IMR-90 (cell line): ENCODE data around the gene CSAG2. TPM values are rescaled to one million over a fixed set of nuclear protein-coding genes. Genes with fewer than 3 reads are reported as not detected.
"Not testable (repeated sequence)": the region's sequence is repeated elsewhere in the genome, so short reads cannot be mapped to it uniquely, and the experiment has no call there.

Source experiments
- ATAC-seq: fragments of 200-7000 bp; cut with Tn5 transposase; 2 replicates; pipeline ENCODE4 v1.9.1; 2020; ENCODE audit warnings: low read depth, mild to moderate bottlenecking, moderate library complexity
- BruUV-seq: library from RNA; stranded (reverse); fragments of 400-500 nt; replicated peaks from 2 replicates; lab custom pipeline; 2021; lab: Mats Ljungman, UMichigan
- CTCF ChIA-PET: fragments of 300-600 bp; formaldehyde crosslinking; extraction: SDS; loops from one replicate; lab custom pipeline; 2021; ENCODE audit warnings: antibody characterized with exemption; lab: Yijun Ruan, JAX
- POLR2A ChIA-PET: fragments of 300-600 bp; sonication (Branson Sonifier 250); formaldehyde crosslinking; loops from one replicate; lab custom pipeline; 2022; ENCODE audit warnings: antibody characterized with exemption; ENCODE audit not compliant: unreplicated experiment; lab: Charles Lee
- DNase-seq: peaks from one replicate; pipeline ENCODE4 v3.0.0; 2013
- H2AFZ ChIP-seq: replicated peaks from 2 replicates; pipeline ENCODE3; 2013; ENCODE audit warnings: low read length, mild to moderate bottlenecking; ENCODE audit not compliant: poor library complexity
- H2AK5ac ChIP-seq: 2 replicates; pipeline ENCODE4 v1.6.1; 2013; ENCODE audit warnings: low read depth, low read length, inconsistent platforms
- H2AK9ac ChIP-seq: replicated peaks from 2 replicates; pipeline ENCODE3; 2013; ENCODE audit warnings: mild to moderate bottlenecking, low read depth, low read length, moderate library complexity; ENCODE audit not compliant: poor library complexity
- H2BK120ac ChIP-seq: 2 replicates; pipeline ENCODE4 v1.6.1; 2013; ENCODE audit warnings: low read depth, low read length, inconsistent platforms
- H2BK15ac ChIP-seq: 3 replicates; pipeline ENCODE4 v1.6.1; 2013; ENCODE audit warnings: low read depth, low read length, inconsistent platforms
- H2BK20ac ChIP-seq: 2 replicates; pipeline ENCODE4 v1.6.1; 2013; ENCODE audit warnings: low read depth, mild to moderate bottlenecking, inconsistent platforms, low read length, moderate library complexity
- H2BK5ac ChIP-seq: 2 replicates; pipeline ENCODE4 v1.6.1; 2013; ENCODE audit warnings: mild to moderate bottlenecking, low read depth, low read length, inconsistent platforms; ENCODE audit not compliant: poor library complexity, severe bottlenecking
- H3K14ac ChIP-seq: replicated peaks from 2 replicates; pipeline ENCODE4 v1.6.1; 2013; ENCODE audit warnings: low read depth, low read length, inconsistent platforms
- H3K18ac ChIP-seq: 2 replicates; pipeline ENCODE4 v1.6.1; 2013; ENCODE audit warnings: low read depth, low read length, control low read depth
- H3K23ac ChIP-seq: 2 replicates; pipeline ENCODE4 v1.6.1; 2013; ENCODE audit warnings: low read depth, low read length, inconsistent platforms
- H3K27ac ChIP-seq: 2 replicates; pipeline ENCODE4 v1.5.1; 2013; ENCODE audit warnings: mild to moderate bottlenecking, control low read depth, low read length; ENCODE audit not compliant: insufficient read depth
- H3K27me3 ChIP-seq: 2 replicates; pipeline ENCODE4 v1.6.1; 2013; ENCODE audit warnings: low read length; ENCODE audit not compliant: control insufficient read depth, insufficient read depth
- H3K36me3 ChIP-seq: 2 replicates; pipeline ENCODE4 v1.6.1; 2013; ENCODE audit warnings: low read length, mixed read lengths; ENCODE audit not compliant: control insufficient read depth, insufficient read depth
- H3K4ac ChIP-seq: 2 replicates; pipeline ENCODE4 v1.6.1; 2013; ENCODE audit warnings: low read depth, low read length, inconsistent platforms
- H3K4me1 ChIP-seq: 2 replicates; pipeline ENCODE4 v1.6.1; 2013; ENCODE audit warnings: low read length, mixed read lengths; ENCODE audit not compliant: control insufficient read depth, insufficient read depth
- H3K4me2 ChIP-seq: 2 replicates; pipeline ENCODE4 v1.6.1; 2013; ENCODE audit warnings: low read depth, mild to moderate bottlenecking, control low read depth, low read length, moderate library complexity
- H3K4me3 ChIP-seq: 2 replicates; pipeline ENCODE4 v1.5.1; 2013; ENCODE audit warnings: low read depth, mild to moderate bottlenecking, control low read depth, low read length, moderate library complexity; ENCODE audit not compliant: insufficient read depth
- H3K56ac ChIP-seq: 2 replicates; pipeline ENCODE4 v1.6.1; 2013; ENCODE audit warnings: low read length, inconsistent platforms; ENCODE audit not compliant: insufficient read depth; ENCODE audit errors: extremely low read depth
- H3K79me1 ChIP-seq, 2 experiments: 2 replicates each; pipeline ENCODE4 v1.6.1; 2013; ENCODE audit warnings: low read length in 2 of 2, inconsistent platforms in 1 of 2, low read depth in 1 of 2
- H3K9ac ChIP-seq: 2 replicates; pipeline ENCODE4 v1.6.1; 2013; ENCODE audit warnings: low read depth, low read length, control low read depth
- H3K9me1 ChIP-seq: 2 replicates; pipeline ENCODE4 v1.6.1; 2013; ENCODE audit warnings: low read length, inconsistent platforms; ENCODE audit not compliant: insufficient read depth
- H3K9me3 ChIP-seq: 2 replicates; pipeline ENCODE4 v1.6.1; 2013; ENCODE audit warnings: low read length; ENCODE audit not compliant: control insufficient read depth, insufficient read depth
- H4K20me1 ChIP-seq: 2 replicates; pipeline ENCODE4 v1.6.1; 2013; ENCODE audit warnings: low read length, inconsistent platforms; ENCODE audit not compliant: insufficient read depth
- H4K5ac ChIP-seq: 2 replicates; pipeline ENCODE4 v1.6.1; 2013; ENCODE audit warnings: mild to moderate bottlenecking, low read depth, low read length, control low read depth
- H4K8ac ChIP-seq, 2 experiments: 2 replicates each; pipeline ENCODE4 v1.6.1; 2013; ENCODE audit warnings: low read depth in 2 of 2, low read length in 2 of 2, control low read depth in 1 of 2, inconsistent platforms in 1 of 2
- H4K91ac ChIP-seq: 2 replicates; pipeline ENCODE4 v1.6.1; 2013; ENCODE audit warnings: low read depth, low read length, inconsistent platforms; ENCODE audit not compliant: insufficient read depth
- FOS ChIP-seq: fragments of 150-350 bp; IDR thresholded peaks from 2 replicates; pipeline ENCODE4 v1.6.1; 2016; ENCODE audit warnings: low read depth, low read length
- MAFK ChIP-seq: IDR thresholded peaks from 2 replicates; pipeline ENCODE4 v1.6.1; 2012; ENCODE audit warnings: low read depth, low read length, improper control_type of control experiment
- MAZ ChIP-seq: IDR thresholded peaks from 2 replicates; pipeline ENCODE4 v1.6.1; 2012; ENCODE audit warnings: low read depth, mild to moderate bottlenecking, low read length, improper control_type of control experiment, moderate library complexity, borderline replicate concordance
- MXI1 ChIP-seq: IDR thresholded peaks from 2 replicates; pipeline ENCODE4 v1.6.1; 2012; ENCODE audit warnings: low read depth, mild to moderate bottlenecking, low read length, moderate library complexity, borderline replicate concordance
- NFE2L2 ChIP-seq: fragments of 150-350 bp; IDR thresholded peaks from 2 replicates; pipeline ENCODE4 v1.6.1; 2016; ENCODE audit warnings: low read depth, mild to moderate bottlenecking, low read length
- RAD21 ChIP-seq: IDR thresholded peaks from 2 replicates; pipeline ENCODE4 v1.6.1; 2012; ENCODE audit warnings: low read length, improper control_type of control experiment
- SMC3 ChIP-seq: fragments of 150-350 bp; IDR thresholded peaks from 2 replicates; pipeline ENCODE4 v1.6.1; 2016; ENCODE audit warnings: low read depth, mild to moderate bottlenecking, antibody characterized with exemption, low read length, moderate library complexity
- WGBS, 2 experiments: methylation state at CpG; one replicate each; pipeline versions ENCODE4 v1.1.5 to v1.1.7; 2013; ENCODE audit warnings: missing lambda C conversion rate in 2 of 2; ENCODE audit not compliant: insufficient read length in 1 of 2; ENCODE audit errors: extremely low coverage in 2 of 2; 5-methylcytosine and 5-hydroxymethylcytosine counted together
- dilution Hi-C: fragments of 300-500 bp; cut with HindIII; formaldehyde crosslinking; loops from one replicate; pipeline ENCODE4 v1.14.3; 2018; ENCODE audit warnings: low sequenced_read_pairs; ENCODE audit not compliant: unreplicated experiment
- in situ Hi-C: fragments of 300-500 bp; cut with MboI; formaldehyde crosslinking; loops from 3 replicates; pipeline ENCODE4 v1.14.3; 2019; ENCODE audit warnings: low sequenced_read_pairs, inconsistent platforms, mixed read lengths
- intact Hi-C: fragments of 100-400 bp; cut with micrococcal nuclease; formaldehyde crosslinking; loops from 2 replicates; pipeline ENCODE4 v1.10.0; 2022
- polyA plus RNA-seq, 3 experiments: library from polyadenylated mRNA; depleted of rRNA; stranded (reverse); fragments of >200 nt; gene quantifications; 2 replicates each; pipeline ENCODE4 v1.2.3, GENCODE V29; 2012; ENCODE audit warnings: low replicate concordance in 1 of 3
- total RNA-seq: library from RNA; depleted of rRNA; stranded (reverse); fragments of >200 nt; gene quantifications from 2 replicates; pipeline ENCODE4 v1.2.3, GENCODE V29; 2012

Gene CSAG2
- total and polyA plus RNA-seq, 2 of the 4 experiments (the other 2 are of a cell fraction) = not detected

DNA sequence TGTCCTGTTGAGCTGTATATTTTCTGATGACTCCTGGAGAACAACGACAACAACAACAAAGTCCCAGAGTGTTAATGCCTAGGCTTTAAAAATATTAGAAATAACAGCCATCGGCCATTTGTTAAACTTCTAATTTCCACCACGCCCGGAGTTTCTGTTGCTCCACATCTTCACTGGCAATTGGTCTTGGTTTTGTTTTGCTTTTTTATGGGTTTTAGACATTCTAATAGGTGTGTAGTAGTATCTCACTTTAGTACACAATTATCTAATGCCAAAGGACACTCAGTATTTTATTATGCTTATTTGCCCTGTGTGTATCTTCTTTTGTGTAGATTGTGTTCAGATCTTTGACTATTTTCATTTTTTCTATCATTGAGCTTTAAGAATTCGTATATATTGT, 29.5 kb upstream of the CSAG2 start:
- H2BK5ac ChIP-seq = no peak overlapping the region
- no peak overlapping the region for H4K5ac ChIP-seq
- H2AK9ac ChIP-seq = no peak overlapping the region
- H3K27ac ChIP-seq = no peak overlapping the region
- no peak overlapping the region for H3K23ac ChIP-seq
- no peak overlapping the region for H3K4me3 ChIP-seq
- BruUV-seq = no TSS peak
- H3K14ac ChIP-seq = no peak overlapping the region
- no peaks in the 10 kb centered on the region for H3K27me3 ChIP-seq
- whole genome bisulfite sequencing, 2 experiments = no CpG with 5 or more reads among the region's 5 CpGs
- no peaks in the 10 kb centered on the region for H4K20me1 ChIP-seq
- no peak overlapping the region for H3K56ac ChIP-seq
- H3K79me1 ChIP-seq = no peaks in the 10 kb centered on the region
- no peak overlapping the region for H4K8ac ChIP-seq
- TF ChIP-seq RAD21 (no peak), SMC3 (no peak), MAZ (no peak), MAFK (no peak), NFE2L2 (no peak), MXI1 (no peak), FOS (no peak)
- no peaks in the 10 kb centered on the region for H3K36me3 ChIP-seq
- intact Hi-C loops (no loop called here), in situ Hi-C loops (no loop called here), dilution Hi-C loops (no loop called here)
- H3K9me3 ChIP-seq = peaks cover 2% of the 10 kb centered on the region; the same call in 1 of the 2 replicates
- no peak overlapping the region for H3K4me2 ChIP-seq
- CTCF ChIA-PET = no interaction called here
- no peak for ATAC-seq
- H2BK20ac ChIP-seq = no peak overlapping the region
- POLR2A ChIA-PET = no interaction called here
- H3K18ac ChIP-seq = no peak overlapping the region
- H4K91ac ChIP-seq = no peak overlapping the region
- no peak overlapping the region for H2BK15ac ChIP-seq
- no peak overlapping the region for H2BK120ac ChIP-seq
- DNase-seq = no peak
- H2AK5ac ChIP-seq = no peak overlapping the region
- no peaks in the 10 kb centered on the region for H3K9me1 ChIP-seq
- no peaks in the 10 kb centered on the region for H3K4me1 ChIP-seq
- H3K9ac ChIP-seq = no peak overlapping the region
- H3K4ac ChIP-seq = no peak overlapping the region
- no peak overlapping the region for H2AFZ ChIP-seq

DNA sequence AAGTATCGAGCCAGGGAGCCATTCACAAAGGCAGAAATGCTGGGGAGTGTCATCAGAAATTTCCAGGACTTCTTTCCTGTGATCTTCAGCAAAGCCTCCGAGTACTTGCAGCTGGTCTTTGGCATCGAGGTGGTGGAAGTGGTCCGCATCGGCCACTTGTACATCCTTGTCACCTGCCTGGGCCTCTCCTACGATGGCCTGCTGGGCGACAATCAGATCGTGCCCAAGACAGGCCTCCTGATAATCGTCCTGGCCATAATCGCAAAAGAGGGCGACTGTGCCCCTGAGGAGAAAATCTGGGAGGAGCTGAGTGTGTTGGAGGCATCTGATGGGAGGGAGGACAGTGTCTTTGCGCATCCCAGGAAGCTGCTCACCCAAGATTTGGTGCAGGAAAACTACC, 27.5 kb upstream of the CSAG2 start:
- DNase-seq, in situ Hi-C loops, H3K4me3 ChIP-seq, ATAC-seq, POLR2A ChIA-PET, H3K79me1 ChIP-seq, H3K9me3 ChIP-seq, H2BK120ac ChIP-seq, H4K5ac ChIP-seq, H3K14ac ChIP-seq, CTCF ChIA-PET, H2AFZ ChIP-seq, H3K4me1 ChIP-seq, H3K27me3 ChIP-seq, H2BK5ac ChIP-seq, H3K4ac ChIP-seq, H2AK5ac ChIP-seq, H2BK20ac ChIP-seq, H4K8ac ChIP-seq, intact Hi-C loops, H3K36me3 ChIP-seq, H3K23ac ChIP-seq, H2BK15ac ChIP-seq, dilution Hi-C loops, H3K56ac ChIP-seq, H3K9ac ChIP-seq, BruUV-seq, H4K91ac ChIP-seq, H4K20me1 ChIP-seq, H3K4me2 ChIP-seq, H2AK9ac ChIP-seq, H3K18ac ChIP-seq, H3K27ac ChIP-seq, H3K9me1 ChIP-seq: not testable (repeated sequence)
- WGBS, 2 experiments = 61% methylated on average over 10 of the region's 12 CpGs; no CpG with 5 or more reads in 1 of the 2 experiments
